SK-N-SH (cell line): ENCODE measurements around the gene TRPC4AP. TPM values are rescaled to one million over a fixed set of nuclear protein-coding genes. Genes with fewer than 3 reads are reported as not detected.

Source experiments
- CTCF ChIA-PET: fragments of 300-600, 350-600 bp; formaldehyde crosslinking; extraction: SDS; loops from one replicate; lab custom pipeline; 2021; lab: Yijun Ruan, JAX
- POLR2A ChIA-PET: fragments of 350-600 bp; sonication (Branson Sonifier 250); formaldehyde crosslinking; extraction: SDS; loops from one replicate; lab custom pipeline; 2020; ENCODE audit warnings: antibody characterized with exemption, inconsistent platforms; lab: Yijun Ruan, JAX
- DNase-seq: peaks from one replicate; pipeline ENCODE4 v3.0.0; 2012
- H2AFZ ChIP-seq: fragments of 200-600 bp; sonication (generic); 2 replicates; pipeline ENCODE4 v1.8.1; 2016; ENCODE audit warnings: antibody characterized with exemption, mild to moderate bottlenecking, low read depth
- H3F3A ChIP-seq: fragments of 200-600 bp; sonication (generic); replicated peaks from 2 replicates; pipeline ENCODE3; 2016; ENCODE audit warnings: antibody characterized with exemption, mild to moderate bottlenecking; ENCODE audit not compliant: insufficient read depth
- H3K27ac ChIP-seq, 2 experiments: fragments of 200-500 bp in 1 of 2; fragments of 200-600 bp in 1 of 2; sonication (Bioruptor generic) in 1 of 2; sonication (generic), shearing (Covaris generic) in 1 of 2; 2 replicates each; pipeline versions ENCODE4 v1.5.1 to v1.6.1; 2014 to 2016; ENCODE audit warnings: low read depth in 2 of 2, inconsistent platforms in 1 of 2, low read length in 1 of 2, mild to moderate bottlenecking in 1 of 2, mixed read lengths in 1 of 2
- H3K27me3 ChIP-seq: fragments of 200-600 bp; sonication (generic), shearing (Covaris generic); 2 replicates; pipeline ENCODE4 v1.6.1; 2016; ENCODE audit warnings: mixed run types; ENCODE audit not compliant: insufficient read depth
- H3K36me3 ChIP-seq, 2 experiments: fragments of 200-500 bp in 1 of 2; fragments of 200-600 bp in 1 of 2; sonication (Bioruptor generic) in 1 of 2; sonication (generic) in 1 of 2; replicated peaks in 1 of 2; 2 replicates each; pipeline versions ENCODE3 to v1.5.1; 2014 to 2016; ENCODE audit warnings: low read length in 1 of 2, mild to moderate bottlenecking in 1 of 2; ENCODE audit not compliant: insufficient read depth in 2 of 2, control insufficient read depth in 1 of 2
- H3K4me1 ChIP-seq, 2 experiments: fragments of 200-500 bp in 1 of 2; fragments of 200-600 bp in 1 of 2; sonication (Bioruptor generic) in 1 of 2; sonication (generic), shearing (Covaris generic) in 1 of 2; 2 replicates each; pipeline versions ENCODE4 v1.5.1 to v1.6.1; 2014 to 2016; ENCODE audit warnings: low read depth in 1 of 2, low read length in 1 of 2, mixed run types in 1 of 2; ENCODE audit not compliant: insufficient read depth in 2 of 2, control insufficient read depth in 1 of 2
- H3K4me2 ChIP-seq: fragments of 200-600 bp; sonication (generic), shearing (Covaris generic); 2 replicates; pipeline ENCODE4 v1.6.1; 2017; ENCODE audit warnings: mixed run types
- H3K4me3 ChIP-seq, 2 experiments: fragments of 200-500 bp in 1 of 2; fragments of 200-600 bp in 1 of 2; sonication (Bioruptor generic) in 1 of 2; sonication (generic), shearing (Covaris generic) in 1 of 2; 2 replicates each; pipeline versions ENCODE4 v1.5.1 to v1.8.1; 2014 to 2016; ENCODE audit warnings: low read depth in 2 of 2, inconsistent platforms in 1 of 2, low read length in 1 of 2, mild to moderate bottlenecking in 1 of 2, mixed read lengths in 1 of 2, moderate library complexity in 1 of 2
- H3K79me2 ChIP-seq: fragments of 200-600 bp; sonication (generic); 2 replicates; pipeline ENCODE4 v1.8.1; 2017; ENCODE audit warnings: mild to moderate bottlenecking; ENCODE audit not compliant: insufficient read depth
- H3K9ac ChIP-seq: fragments of 200-600 bp; sonication (generic); 2 replicates; pipeline ENCODE4 v1.6.1; 2017; ENCODE audit warnings: mixed run types
- H3K9me2 ChIP-seq: fragments of 200-600 bp; sonication (generic); 2 replicates; pipeline ENCODE4 v1.6.1; 2017; ENCODE audit warnings: mixed run types
- H3K9me3 ChIP-seq: fragments of 200-600 bp; sonication (generic); 2 replicates; pipeline ENCODE4 v1.6.1; 2017; ENCODE audit warnings: mixed run types, mild to moderate bottlenecking, moderate library complexity
- H4K20me1 ChIP-seq: fragments of 200-600 bp; sonication (generic); 2 replicates; pipeline ENCODE4 v1.6.1; 2017; ENCODE audit warnings: mild to moderate bottlenecking, mixed run types; ENCODE audit not compliant: insufficient read depth
- CHD2 ChIP-seq: fragments of 150-350 bp; IDR thresholded peaks from 2 replicates; pipeline ENCODE4 v1.6.1; 2018; ENCODE audit warnings: low read length; ENCODE audit not compliant: partially characterized antibody
- ELF1 ChIP-seq: IDR thresholded peaks from 2 replicates; pipeline ENCODE4 v1.4.0; 2012
- EP300 ChIP-seq, 2 experiments: IDR thresholded peaks; 2 replicates each; pipeline versions ENCODE4 v1.4.0 to v1.6.1; 2012; ENCODE audit warnings: borderline replicate concordance in 1 of 2, low read depth in 1 of 2, low read length in 1 of 2
- FOSL2 ChIP-seq: IDR thresholded peaks from 2 replicates; pipeline ENCODE4 v1.4.0; 2012; ENCODE audit warnings: low read depth, mild to moderate bottlenecking, moderate library complexity, borderline replicate concordance
- FOXM1 ChIP-seq: IDR thresholded peaks from 2 replicates; pipeline ENCODE4 v1.4.0; 2012; ENCODE audit warnings: low read depth, mild to moderate bottlenecking
- GABPA ChIP-seq: IDR thresholded peaks from 2 replicates; pipeline ENCODE4 v1.4.0; 2012; ENCODE audit warnings: low read depth, mild to moderate bottlenecking
- GATA2 ChIP-seq: sonication (generic); formaldehyde crosslinking; IDR thresholded peaks from 2 replicates; pipeline ENCODE4 v1.5.0; 2020; ENCODE audit warnings: mild to moderate bottlenecking, missing genetic modification reagents
- MAX ChIP-seq: IDR thresholded peaks from 2 replicates; pipeline ENCODE4 v1.4.0; 2012; ENCODE audit warnings: low read depth
- MEF2A ChIP-seq: IDR thresholded peaks from 2 replicates; pipeline ENCODE4 v1.4.0; 2012; ENCODE audit warnings: low read depth, borderline replicate concordance
- MXI1 ChIP-seq: IDR thresholded peaks from 2 replicates; pipeline ENCODE4 v1.6.1; 2012; ENCODE audit warnings: mild to moderate bottlenecking, low read depth, low read length, improper control_type of control experiment
- NFIC ChIP-seq: IDR thresholded peaks from 2 replicates; pipeline ENCODE4 v1.4.0; 2012; ENCODE audit warnings: borderline replicate concordance
- NRF1 ChIP-seq: IDR thresholded peaks from 2 replicates; pipeline ENCODE4 v1.6.1; 2012; ENCODE audit warnings: low read depth, mild to moderate bottlenecking, low read length
- RFX5 ChIP-seq: IDR thresholded peaks from 2 replicates; pipeline ENCODE4 v1.6.1; 2012; ENCODE audit warnings: mild to moderate bottlenecking, improper control_type of control experiment, low read length
- RXRA ChIP-seq: IDR thresholded peaks from 2 replicates; pipeline ENCODE4 v1.4.0; 2012; ENCODE audit warnings: low read depth, mild to moderate bottlenecking, borderline replicate concordance
- SIN3A ChIP-seq: IDR thresholded peaks from 2 replicates; pipeline ENCODE4 v1.6.1; 2012; ENCODE audit warnings: low read depth, mild to moderate bottlenecking, low read length, moderate library complexity, borderline replicate concordance
- TCF12 ChIP-seq: IDR thresholded peaks from 2 replicates; pipeline ENCODE4 v1.4.0; 2012
- WGBS: methylation state at CpG from one replicate; pipeline ENCODE4 v1.1.6; 2017; ENCODE audit warnings: low lambda C conversion rate; 5-methylcytosine and 5-hydroxymethylcytosine counted together
- polyA plus RNA-seq, 3 experiments: library from polyadenylated mRNA; depleted of rRNA; stranded (reverse); fragments of >200 nt; gene quantifications; 2 replicates each; pipeline ENCODE4 v1.2.3, GENCODE V29; 2012
- TF ChIP-seq, protein P1 (sequence below): fragments of 150-350 bp; IDR thresholded peaks from 2 replicates; pipeline ENCODE4 v1.6.1; 2016; ENCODE audit warnings: mild to moderate bottlenecking, low read depth, low read length
- TF ChIP-seq, protein P2 (sequence below): fragments of 200-600 bp; sonication (generic); IDR thresholded peaks from 2 replicates; pipeline ENCODE4 v1.6.1; 2017; ENCODE audit warnings: antibody characterized with exemption, mild to moderate bottlenecking, moderate library complexity
- TF ChIP-seq, protein P3 (sequence below): IDR thresholded peaks from 2 replicates; pipeline ENCODE4 v1.4.0; 2012; ENCODE audit warnings: low read depth, borderline replicate concordance
- TF ChIP-seq, protein P4 (sequence below): IDR thresholded peaks from 2 replicates; pipeline ENCODE4 v1.4.0; 2012; ENCODE audit warnings: low read depth, borderline replicate concordance

The TRPC4AP gene
- polyA plus RNA-seq, 1 of the 3 experiments (the other 2 are of a cell fraction), result 57.4 TPM

GRCh38 chr20:35106827-35107380 is 14.3 kb upstream of the TRPC4AP start:
- H3K9ac ChIP-seq, result no peak overlapping the region
- POLR2A ChIA-PET, result no interaction called here
- H2AFZ ChIP-seq, result no peak overlapping the region
- H3F3A ChIP-seq, result peaks cover 22% of the 10 kb centered on the region
- CTCF ChIA-PET, result interaction anchor here (2.0 to 2.2 kb wide), 2 partner anchors 11 to 101 kb away, joined by 4 to 9 read pairs; no protein-coding TSS in a partner anchor
- H3K36me3 ChIP-seq, result no peaks in the 10 kb centered on the region
- H3K9me3 ChIP-seq, result no peaks in the 10 kb centered on the region
- no peak for TF ChIP-seq NFIC
- no peak for TF ChIP-seq FOXM1
- no peak for TF ChIP-seq CHD2
- TF ChIP-seq MAX, result no peak
- no peak for TF ChIP-seq EP300 (IDR thresholded peaks at IDR 0.05; ENCODE audit: borderline replicate concordance in 1 of 2, low read depth in 1 of 2, low read length in 1 of 2)
- TF ChIP-seq, protein P1, sequence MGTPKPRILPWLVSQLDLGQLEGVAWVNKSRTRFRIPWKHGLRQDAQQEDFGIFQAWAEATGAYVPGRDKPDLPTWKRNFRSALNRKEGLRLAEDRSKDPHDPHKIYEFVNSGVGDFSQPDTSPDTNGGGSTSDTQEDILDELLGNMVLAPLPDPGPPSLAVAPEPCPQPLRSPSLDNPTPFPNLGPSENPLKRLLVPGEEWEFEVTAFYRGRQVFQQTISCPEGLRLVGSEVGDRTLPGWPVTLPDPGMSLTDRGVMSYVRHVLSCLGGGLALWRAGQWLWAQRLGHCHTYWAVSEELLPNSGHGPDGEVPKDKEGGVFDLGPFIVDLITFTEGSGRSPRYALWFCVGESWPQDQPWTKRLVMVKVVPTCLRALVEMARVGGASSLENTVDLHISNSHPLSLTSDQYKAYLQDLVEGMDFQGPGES, result no peak
- no peak for TF ChIP-seq RFX5
- TF ChIP-seq MXI1, result no peak
- TF ChIP-seq, all 33 proteins: peak for 0
- Histone ChIP-seq H3K9me2 (no peaks in the 10 kb centered on the region), H3K27me3 (no peaks in the 10 kb centered on the region), H3K4me2 (no peak overlapping the region), H4K20me1 (no peaks in the 10 kb centered on the region), H3K79me2 (no peaks in the 10 kb centered on the region), H3K4me3 (no peak overlapping the region), H3K27ac (no peak overlapping the region; a peak in 1 of 4 replicates), H3K4me1 (peaks cover 0 to 12% of the 10 kb centered on the region in 2 experiments; a peak in 1 of 4 replicates)
- 49% methylated on average over 1 of the region's 1 CpG for WGBS
- DNase-seq, result no peak

GRCh38 chr20:35104685-35105295 is 12.2 kb upstream of the TRPC4AP start:
- no peaks in the 10 kb centered on the region; a peak in 1 of 4 replicates for H3K4me1 ChIP-seq
- no peak overlapping the region for H2AFZ ChIP-seq
- TF ChIP-seq GABPA (no peak), NRF1 (no peak), MAX (no peak), GATA2 (CRISPR knock-in tag) (no peak), MEF2A (no peak), TCF12 (no peak), ELF1 (no peak), SIN3A (no peak), CHD2 (no peak), FOSL2 (no peak), NFIC (no peak), RXRA (no peak)
- TF ChIP-seq, protein P2, sequence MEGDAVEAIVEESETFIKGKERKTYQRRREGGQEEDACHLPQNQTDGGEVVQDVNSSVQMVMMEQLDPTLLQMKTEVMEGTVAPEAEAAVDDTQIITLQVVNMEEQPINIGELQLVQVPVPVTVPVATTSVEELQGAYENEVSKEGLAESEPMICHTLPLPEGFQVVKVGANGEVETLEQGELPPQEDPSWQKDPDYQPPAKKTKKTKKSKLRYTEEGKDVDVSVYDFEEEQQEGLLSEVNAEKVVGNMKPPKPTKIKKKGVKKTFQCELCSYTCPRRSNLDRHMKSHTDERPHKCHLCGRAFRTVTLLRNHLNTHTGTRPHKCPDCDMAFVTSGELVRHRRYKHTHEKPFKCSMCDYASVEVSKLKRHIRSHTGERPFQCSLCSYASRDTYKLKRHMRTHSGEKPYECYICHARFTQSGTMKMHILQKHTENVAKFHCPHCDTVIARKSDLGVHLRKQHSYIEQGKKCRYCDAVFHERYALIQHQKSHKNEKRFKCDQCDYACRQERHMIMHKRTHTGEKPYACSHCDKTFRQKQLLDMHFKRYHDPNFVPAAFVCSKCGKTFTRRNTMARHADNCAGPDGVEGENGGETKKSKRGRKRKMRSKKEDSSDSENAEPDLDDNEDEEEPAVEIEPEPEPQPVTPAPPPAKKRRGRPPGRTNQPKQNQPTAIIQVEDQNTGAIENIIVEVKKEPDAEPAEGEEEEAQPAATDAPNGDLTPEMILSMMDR, result no peak
- TF ChIP-seq, protein P3, sequence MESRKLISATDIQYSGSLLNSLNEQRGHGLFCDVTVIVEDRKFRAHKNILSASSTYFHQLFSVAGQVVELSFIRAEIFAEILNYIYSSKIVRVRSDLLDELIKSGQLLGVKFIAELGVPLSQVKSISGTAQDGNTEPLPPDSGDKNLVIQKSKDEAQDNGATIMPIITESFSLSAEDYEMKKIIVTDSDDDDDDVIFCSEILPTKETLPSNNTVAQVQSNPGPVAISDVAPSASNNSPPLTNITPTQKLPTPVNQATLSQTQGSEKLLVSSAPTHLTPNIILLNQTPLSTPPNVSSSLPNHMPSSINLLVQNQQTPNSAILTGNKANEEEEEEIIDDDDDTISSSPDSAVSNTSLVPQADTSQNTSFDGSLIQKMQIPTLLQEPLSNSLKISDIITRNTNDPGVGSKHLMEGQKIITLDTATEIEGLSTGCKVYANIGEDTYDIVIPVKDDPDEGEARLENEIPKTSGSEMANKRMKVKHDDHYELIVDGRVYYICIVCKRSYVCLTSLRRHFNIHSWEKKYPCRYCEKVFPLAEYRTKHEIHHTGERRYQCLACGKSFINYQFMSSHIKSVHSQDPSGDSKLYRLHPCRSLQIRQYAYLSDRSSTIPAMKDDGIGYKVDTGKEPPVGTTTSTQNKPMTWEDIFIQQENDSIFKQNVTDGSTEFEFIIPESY, result no peak
- TF ChIP-seq, protein P4, sequence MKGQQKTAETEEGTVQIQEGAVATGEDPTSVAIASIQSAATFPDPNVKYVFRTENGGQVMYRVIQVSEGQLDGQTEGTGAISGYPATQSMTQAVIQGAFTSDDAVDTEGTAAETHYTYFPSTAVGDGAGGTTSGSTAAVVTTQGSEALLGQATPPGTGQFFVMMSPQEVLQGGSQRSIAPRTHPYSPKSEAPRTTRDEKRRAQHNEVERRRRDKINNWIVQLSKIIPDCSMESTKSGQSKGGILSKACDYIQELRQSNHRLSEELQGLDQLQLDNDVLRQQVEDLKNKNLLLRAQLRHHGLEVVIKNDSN, result no peak
- DNase-seq, result no peak
- H3K36me3 ChIP-seq, result no peaks in the 10 kb centered on the region
- H3K79me2 ChIP-seq, result no peaks in the 10 kb centered on the region
- no peaks in the 10 kb centered on the region for H3K9me2 ChIP-seq
- H4K20me1 ChIP-seq, result no peaks in the 10 kb centered on the region
- H3K9me3 ChIP-seq, result no peaks in the 10 kb centered on the region
- no peaks in the 10 kb centered on the region for H3K27me3 ChIP-seq
- H3K4me2 ChIP-seq, result no peak overlapping the region
- no peak overlapping the region for H3K27ac ChIP-seq
- ChIA-PET CTCF (interaction anchor here (0.6 kb wide), 1 partner anchor 154 kb away, joined by 3 read pairs; no protein-coding TSS in a partner anchor), POLR2A (no interaction called here)
- no peak overlapping the region for H3K4me3 ChIP-seq
- 65% methylated on average over 3 of the region's 3 CpGs for WGBS
- no peak overlapping the region for H3K9ac ChIP-seq
- H3F3A ChIP-seq, result peaks cover 4% of the 10 kb centered on the region
